HCT116 (cell line): ENCODE measurements around the gene RFX8. TPM values are rescaled to one million over a fixed set of nuclear protein-coding genes. Genes with fewer than 3 reads are reported as not detected.

ENCODE experiments used
- ATAC-seq: fragments of 200-7000 bp; cut with Tn5 transposase; 2 replicates; pipeline ENCODE4 v1.9.1; 2020; ENCODE audit warnings: mild to moderate bottlenecking, moderate library complexity
- BruUV-seq: library from RNA; stranded (reverse); fragments of 400-500 nt; replicated peaks from 2 replicates; lab custom pipeline; 2021; lab: Mats Ljungman, UMichigan
- CTCF ChIA-PET: fragments of 300-600 bp; sonication (Branson Sonifier 250); formaldehyde crosslinking; loops from one replicate; lab custom pipeline; 2021; ENCODE audit warnings: antibody characterized with exemption; lab: Charles Lee
- POLR2A ChIA-PET: fragments of 300-600, 350-600 bp; sonication (Branson Sonifier 250); formaldehyde crosslinking; loops from one replicate; lab custom pipeline; 2021; ENCODE audit warnings: antibody characterized with exemption; lab: Charles Lee
- RAD21 ChIA-PET, 2 experiments: fragments of 300-600 bp; sonication (Branson Sonifier 250); formaldehyde crosslinking; loops; one replicate each; lab custom pipeline; 2023; ENCODE audit warnings: low total read pairs in 2 of 2; ENCODE audit not compliant: uncharacterized antibody in 2 of 2, unreplicated experiment in 2 of 2, low non-redundant PET in 1 of 2; lab: Charles Lee
- DNase-seq: peaks from one replicate; pipeline ENCODE4 v3.0.0-alpha.2; 2010; ENCODE audit warnings: low read depth, low spot score
- H2AFZ ChIP-seq: fragments of 200-600 bp; shearing (Covaris generic), sonication (generic); 2 replicates; pipeline ENCODE4 v1.6.1; 2017; ENCODE audit warnings: low read depth, mixed run types, mixed read lengths, antibody characterized with exemption, low read length; ENCODE audit not compliant: poor library complexity, severe bottlenecking
- H3K27ac ChIP-seq: 2 replicates; pipeline ENCODE4 v1.5.1; 2012; ENCODE audit warnings: low read depth, low read length
- H3K27me3 ChIP-seq: fragments of 200-600 bp; sonication (generic); 2 replicates; pipeline ENCODE4 v1.6.1; 2016; ENCODE audit warnings: mixed run types, low read length, mixed read lengths; ENCODE audit not compliant: insufficient read depth
- H3K36me3 ChIP-seq, 2 experiments: fragments of 200-500 bp in 1 of 2; fragments of 200-600 bp in 1 of 2; sonication (Bioruptor generic) in 1 of 2; sonication (generic) in 1 of 2; 2 replicates each; pipeline versions ENCODE4 v1.5.1 to v1.6.1; 2014 to 2016; ENCODE audit warnings: low read length in 2 of 2, inconsistent platforms in 1 of 2, mixed read lengths in 1 of 2, mixed run types in 1 of 2; ENCODE audit not compliant: insufficient read depth in 2 of 2, control insufficient read depth in 1 of 2
- H3K4me1 ChIP-seq, 2 experiments: fragments of 200-600 bp in 1 of 2; sonication (generic) in 1 of 2; 2 replicates each; pipeline versions ENCODE4 v1.5.1 to v1.6.1; 2012 to 2017; ENCODE audit warnings: low read length in 2 of 2, inconsistent platforms in 1 of 2, mild to moderate bottlenecking in 1 of 2, mixed read lengths in 1 of 2, mixed run types in 1 of 2, moderate library complexity in 1 of 2; ENCODE audit not compliant: insufficient read depth in 2 of 2, control insufficient read depth in 1 of 2
- H3K4me2 ChIP-seq: fragments of 200-600 bp; sonication (generic); 2 replicates; pipeline ENCODE4 v1.6.1; 2017; ENCODE audit warnings: mixed run types, low read length, mixed read lengths
- H3K4me3 ChIP-seq, 2 experiments: fragments of 200-600 bp in 1 of 2; sonication (generic) in 1 of 2; replicated peaks in 1 of 2; 2 replicates each; pipeline ENCODE4 v1.5.1; 2011 to 2016; ENCODE audit warnings: low read length in 2 of 2, control low read depth in 1 of 2, low read depth in 1 of 2, mild to moderate bottlenecking in 1 of 2, mixed read lengths in 1 of 2, mixed run types in 1 of 2
- H3K79me2 ChIP-seq: fragments of 200-600 bp; sonication (generic); 2 replicates; pipeline ENCODE4 v1.6.1; 2017; ENCODE audit warnings: mild to moderate bottlenecking, mixed run types, low read length, moderate library complexity, mixed read lengths; ENCODE audit not compliant: insufficient read depth
- H3K9ac ChIP-seq: fragments of 200-600 bp; sonication (generic); 2 replicates; pipeline ENCODE4 v1.6.1; 2016; ENCODE audit warnings: low read length, mixed read lengths
- H3K9me2 ChIP-seq: fragments of 200-600 bp; sonication (generic), shearing (Covaris generic); 2 replicates; pipeline ENCODE4 v1.6.1; 2017; ENCODE audit warnings: mixed run types, mild to moderate bottlenecking, moderate library complexity; ENCODE audit not compliant: insufficient read depth
- H3K9me3 ChIP-seq, 2 experiments: fragments of 200-500 bp in 1 of 2; fragments of 200-600 bp in 1 of 2; sonication (Bioruptor generic) in 1 of 2; sonication (generic) in 1 of 2; 2 replicates each; pipeline ENCODE4 v1.6.1; 2014 to 2017; ENCODE audit warnings: low read length in 2 of 2, mixed read lengths in 2 of 2, inconsistent platforms in 1 of 2, low read depth in 1 of 2, mild to moderate bottlenecking in 1 of 2, mixed run types in 1 of 2, moderate library complexity in 1 of 2; ENCODE audit not compliant: control insufficient read depth in 1 of 2, insufficient read depth in 1 of 2
- H4K20me1 ChIP-seq: fragments of 200-600 bp; sonication (generic), shearing (Covaris generic); 2 replicates; pipeline ENCODE4 v1.6.1; 2017; ENCODE audit warnings: mixed run types, mild to moderate bottlenecking, moderate library complexity; ENCODE audit not compliant: insufficient read depth
- CBX3 ChIP-seq: IDR thresholded peaks from 2 replicates; pipeline ENCODE4 v1.6.1; 2012; ENCODE audit warnings: low read depth
- EGR1 ChIP-seq: IDR thresholded peaks from 2 replicates; pipeline ENCODE4 v1.6.1; 2012; ENCODE audit warnings: low read depth
- EZH2 ChIP-seq: fragments of 200-600 bp; sonication (generic); IDR thresholded peaks from 2 replicates; pipeline ENCODE4 v1.6.1; 2017; ENCODE audit warnings: antibody characterized with exemption, mixed run types
- JUND ChIP-seq: IDR thresholded peaks from 2 replicates; pipeline ENCODE4 v1.6.1; 2012
- POLR2AphosphoS5 ChIP-seq: IDR thresholded peaks from 2 replicates; pipeline ENCODE4 v1.6.1; 2011; ENCODE audit warnings: mild to moderate bottlenecking, low read depth, low read length, moderate library complexity
- RAD21 ChIP-seq: IDR thresholded peaks from 2 replicates; pipeline ENCODE4 v1.6.1; 2012; ENCODE audit warnings: low read depth, mild to moderate bottlenecking
- SIN3A ChIP-seq: IDR thresholded peaks from 2 replicates; pipeline ENCODE4 v1.6.1; 2012; ENCODE audit warnings: low read depth
- SP1 ChIP-seq: IDR thresholded peaks from 2 replicates; pipeline ENCODE4 v1.6.1; 2012; ENCODE audit warnings: low read depth
- SRF ChIP-seq: IDR thresholded peaks from 2 replicates; pipeline ENCODE4 v1.6.1; 2012; ENCODE audit warnings: low read depth
- ZFX ChIP-seq: fragments of 450-650 bp; IDR thresholded peaks from 2 replicates; pipeline ENCODE4 v1.6.1; 2017
- ZNF274 ChIP-seq: fragments of 200-500 bp; sonication (Bioruptor generic); IDR thresholded peaks from 2 replicates; pipeline ENCODE4 v1.6.1; 2014; ENCODE audit warnings: mild to moderate bottlenecking, low read depth, low read length, inconsistent platforms
- intact Hi-C: fragments of 100-400 bp; cut with micrococcal nuclease; formaldehyde crosslinking; loops from 2 replicates; pipeline ENCODE4 v1.10.0; 2022
- total RNA-seq: library from RNA; stranded (reverse); gene quantifications from one replicate; pipeline ENCODE4 v1.2.1, GENCODE V29; 2021; ENCODE audit not compliant: unreplicated experiment
- TF ChIP-seq, protein P1 (sequence below), 3 experiments: fragments of 200-600 bp in 1 of 3; sonication (generic) in 1 of 3; IDR thresholded peaks in 2 of 3; conservative IDR thresholded peaks in 1 of 3; 2 replicates each; pipeline ENCODE4 v1.5.1; 2012 to 2017; ENCODE audit warnings: low read depth in 2 of 3, low read length in 2 of 3, antibody characterized with exemption in 1 of 3, borderline replicate concordance in 1 of 3, control low read depth in 1 of 3, mild to moderate bottlenecking in 1 of 3, mixed read lengths in 1 of 3, mixed run types in 1 of 3, moderate library complexity in 1 of 3; ENCODE audit not compliant: insufficient read depth in 1 of 3
- TF ChIP-seq, protein P2 (sequence below): IDR thresholded peaks from 2 replicates; pipeline ENCODE4 v1.6.1; 2012
- TF ChIP-seq, protein P3 (sequence below): IDR thresholded peaks from 2 replicates; pipeline ENCODE4 v1.6.1; 2011; ENCODE audit warnings: mild to moderate bottlenecking, low read length, moderate library complexity; ENCODE audit not compliant: insufficient replicate concordance; ENCODE audit errors: extremely low read depth

The RFX8 gene
- total RNA-seq, 1 experiment from 2014 or later, result not detected

DNA sequence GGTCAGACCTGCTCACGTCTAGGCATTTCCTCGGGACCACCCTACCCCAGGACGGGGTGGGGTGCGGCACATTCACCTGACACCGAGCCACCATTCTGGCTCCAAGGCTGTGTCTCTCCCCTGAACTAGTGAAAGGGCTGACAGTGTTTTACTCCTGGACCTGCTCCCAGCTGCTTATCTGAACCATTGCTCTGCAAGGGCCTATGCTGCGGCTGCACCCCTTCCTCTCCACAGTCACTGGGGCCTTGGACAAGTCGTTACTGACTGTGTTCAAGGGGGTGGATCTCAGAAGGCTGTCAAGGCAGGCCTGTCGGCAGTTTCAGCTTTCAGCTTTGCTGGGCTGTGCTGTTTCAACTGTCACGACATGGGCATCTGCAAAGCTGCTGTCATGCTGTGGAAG lies 99.3 kb downstream of the RFX8 start:
- no peak overlapping the region for H2AFZ ChIP-seq
- H3K4me2 ChIP-seq, result no peak overlapping the region
- H3K79me2 ChIP-seq, result no peaks in the 10 kb centered on the region
- no peak overlapping the region for H3K4me3 ChIP-seq
- no peaks in the 10 kb centered on the region for H3K4me1 ChIP-seq
- no peak overlapping the region for H3K27ac ChIP-seq
- no peaks in the 10 kb centered on the region for H3K36me3 ChIP-seq
- no peaks in the 10 kb centered on the region for H3K9me2 ChIP-seq
- no peaks in the 10 kb centered on the region for H3K9me3 ChIP-seq
- no peak overlapping the region for H3K9ac ChIP-seq
- intact Hi-C loops, result no loop called here
- TF ChIP-seq SIN3A, result no peak
- TF ChIP-seq, protein P1, sequence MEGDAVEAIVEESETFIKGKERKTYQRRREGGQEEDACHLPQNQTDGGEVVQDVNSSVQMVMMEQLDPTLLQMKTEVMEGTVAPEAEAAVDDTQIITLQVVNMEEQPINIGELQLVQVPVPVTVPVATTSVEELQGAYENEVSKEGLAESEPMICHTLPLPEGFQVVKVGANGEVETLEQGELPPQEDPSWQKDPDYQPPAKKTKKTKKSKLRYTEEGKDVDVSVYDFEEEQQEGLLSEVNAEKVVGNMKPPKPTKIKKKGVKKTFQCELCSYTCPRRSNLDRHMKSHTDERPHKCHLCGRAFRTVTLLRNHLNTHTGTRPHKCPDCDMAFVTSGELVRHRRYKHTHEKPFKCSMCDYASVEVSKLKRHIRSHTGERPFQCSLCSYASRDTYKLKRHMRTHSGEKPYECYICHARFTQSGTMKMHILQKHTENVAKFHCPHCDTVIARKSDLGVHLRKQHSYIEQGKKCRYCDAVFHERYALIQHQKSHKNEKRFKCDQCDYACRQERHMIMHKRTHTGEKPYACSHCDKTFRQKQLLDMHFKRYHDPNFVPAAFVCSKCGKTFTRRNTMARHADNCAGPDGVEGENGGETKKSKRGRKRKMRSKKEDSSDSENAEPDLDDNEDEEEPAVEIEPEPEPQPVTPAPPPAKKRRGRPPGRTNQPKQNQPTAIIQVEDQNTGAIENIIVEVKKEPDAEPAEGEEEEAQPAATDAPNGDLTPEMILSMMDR (IDR thresholded peaks at IDR 0.05 in 2 of 3, conservative IDR thresholded peaks at IDR 0.05 in 1 of 3; ENCODE audit: borderline replicate concordance in 1 of 3, insufficient read depth in 1 of 3, low read depth in 2 of 3, low read length in 2 of 3), result no peak
- ATAC-seq, result no peak
- ChIA-PET CTCF (no interaction called here), RAD21 (no interaction called here), POLR2A (no interaction called here)
- no TSS peak for BruUV-seq
- no peaks in the 10 kb centered on the region for H3K27me3 ChIP-seq
- no peak for DNase-seq
- no peaks in the 10 kb centered on the region for H4K20me1 ChIP-seq

DNA sequence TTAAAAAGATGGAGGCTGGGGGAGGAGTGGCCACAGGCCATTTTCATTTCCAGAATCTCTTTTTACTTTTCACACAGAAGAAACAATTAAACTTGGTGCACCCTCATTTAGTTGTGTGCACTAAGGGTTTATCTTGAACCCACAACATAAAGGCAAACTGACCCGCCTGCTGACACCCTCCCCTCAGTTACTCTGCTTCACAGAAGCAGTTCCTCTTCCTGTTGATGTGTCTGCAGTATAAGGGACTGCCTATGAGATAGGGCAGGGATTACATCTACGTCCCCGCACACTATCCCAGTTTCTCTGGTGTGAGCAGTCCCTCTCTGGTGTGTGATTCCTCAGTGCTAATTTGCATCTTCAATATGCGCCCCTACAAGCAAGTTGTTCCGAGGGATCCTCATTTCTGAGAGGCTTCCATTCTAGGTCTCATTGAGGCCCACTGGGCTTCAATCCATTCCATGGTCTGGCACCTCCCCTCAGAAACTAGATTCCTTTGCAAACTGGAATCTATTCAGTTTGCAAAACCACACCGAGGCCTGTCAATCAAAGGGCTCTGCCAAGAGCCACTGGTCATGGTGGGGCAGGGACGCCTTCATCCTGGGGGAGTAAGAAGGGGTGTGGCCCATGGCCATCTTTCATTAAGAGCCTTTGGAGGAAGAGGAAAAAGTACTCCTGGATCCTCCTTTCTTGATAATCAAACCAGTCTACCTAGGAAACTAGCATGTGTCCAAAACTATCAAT lies 99.9 kb downstream of the RFX8 start:
- ATAC-seq, result no peak
- Histone ChIP-seq H3K4me3 (no peak overlapping the region), H2AFZ (no peak overlapping the region), H3K9ac (no peak overlapping the region), H3K27ac (no peak overlapping the region), H4K20me1 (no peaks in the 10 kb centered on the region), H3K9me2 (no peaks in the 10 kb centered on the region), H3K4me2 (no peak overlapping the region), H3K4me1 (no peaks in the 10 kb centered on the region), H3K9me3 (no peaks in the 10 kb centered on the region), H3K79me2 (no peaks in the 10 kb centered on the region), H3K36me3 (no peaks in the 10 kb centered on the region), H3K27me3 (no peaks in the 10 kb centered on the region)
- DNase-seq, result no peak
- POLR2A ChIA-PET, result no interaction called here
- BruUV-seq, result no TSS peak
- RAD21 ChIA-PET, result no interaction called here
- CTCF ChIA-PET, result no interaction called here
- intact Hi-C loops, result no loop called here
- TF ChIP-seq JUND, result no peak
- TF ChIP-seq, protein P2, sequence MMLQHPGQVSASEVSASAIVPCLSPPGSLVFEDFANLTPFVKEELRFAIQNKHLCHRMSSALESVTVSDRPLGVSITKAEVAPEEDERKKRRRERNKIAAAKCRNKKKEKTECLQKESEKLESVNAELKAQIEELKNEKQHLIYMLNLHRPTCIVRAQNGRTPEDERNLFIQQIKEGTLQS, result no peak
- TF ChIP-seq ZFX, result no peak
- TF ChIP-seq EGR1, result no peak
- no peak for TF ChIP-seq SRF
- TF ChIP-seq EZH2, result no peak
- TF ChIP-seq, protein P3, sequence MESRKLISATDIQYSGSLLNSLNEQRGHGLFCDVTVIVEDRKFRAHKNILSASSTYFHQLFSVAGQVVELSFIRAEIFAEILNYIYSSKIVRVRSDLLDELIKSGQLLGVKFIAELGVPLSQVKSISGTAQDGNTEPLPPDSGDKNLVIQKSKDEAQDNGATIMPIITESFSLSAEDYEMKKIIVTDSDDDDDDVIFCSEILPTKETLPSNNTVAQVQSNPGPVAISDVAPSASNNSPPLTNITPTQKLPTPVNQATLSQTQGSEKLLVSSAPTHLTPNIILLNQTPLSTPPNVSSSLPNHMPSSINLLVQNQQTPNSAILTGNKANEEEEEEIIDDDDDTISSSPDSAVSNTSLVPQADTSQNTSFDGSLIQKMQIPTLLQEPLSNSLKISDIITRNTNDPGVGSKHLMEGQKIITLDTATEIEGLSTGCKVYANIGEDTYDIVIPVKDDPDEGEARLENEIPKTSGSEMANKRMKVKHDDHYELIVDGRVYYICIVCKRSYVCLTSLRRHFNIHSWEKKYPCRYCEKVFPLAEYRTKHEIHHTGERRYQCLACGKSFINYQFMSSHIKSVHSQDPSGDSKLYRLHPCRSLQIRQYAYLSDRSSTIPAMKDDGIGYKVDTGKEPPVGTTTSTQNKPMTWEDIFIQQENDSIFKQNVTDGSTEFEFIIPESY, result no peak
- TF ChIP-seq POLR2AphosphoS5, result no peak
- TF ChIP-seq ZNF274, result no peak
- TF ChIP-seq SP1, result no peak
- no peak for TF ChIP-seq CBX3
- TF ChIP-seq, protein P1 (IDR thresholded peaks at IDR 0.05 in 2 of 3, conservative IDR thresholded peaks at IDR 0.05 in 1 of 3; ENCODE audit: borderline replicate concordance in 1 of 3, insufficient read depth in 1 of 3, low read depth in 2 of 3, low read length in 2 of 3), result no peak
- TF ChIP-seq RAD21, result no peak
